Spleen (tissue), 11 donors: Measurements from ENCODE around the gene RIT1. TPM values are rescaled to one million over a fixed set of nuclear protein-coding genes. Genes with fewer than 3 reads are reported as not detected.

Experiments
- DNase-seq: peaks from one replicate; pipeline ENCODE4 v3.0.0-alpha.2; 2020
- H3K27ac ChIP-seq, 8 donors: fragments of 200-600 bp; sonication (generic) in 7 of 8; 1 replicate in 4 of 8; 2 replicates in 4 of 8; pipeline versions ENCODE4 v1.5.0 to v1.8.0; 2016 to 2021; ENCODE audit warnings: inconsistent platforms in 4 of 8, mild to moderate bottlenecking in 4 of 8, moderate library complexity in 1 of 8
- H3K27me3 ChIP-seq, 7 donors: fragments of 200-600 bp; sonication (generic) in 6 of 7; replicated peaks in 1 of 7; 1 replicate in 4 of 7; 2 replicates in 3 of 7; pipeline versions ENCODE4 v1.5.0 to v1.8.0; 2016 to 2021; ENCODE audit warnings: inconsistent platforms in 3 of 7, mild to moderate bottlenecking in 1 of 7
- H3K36me3 ChIP-seq, 6 donors: fragments of 200-600 bp; sonication (generic) in 5 of 6; 1 replicate in 4 of 6; 2 replicates in 2 of 6; pipeline versions ENCODE4 v1.5.0 to v1.8.0; 2016 to 2021; ENCODE audit warnings: inconsistent platforms in 2 of 6
- H3K4me1 ChIP-seq, 6 donors: fragments of 200-600 bp; sonication (generic) in 5 of 6; 1 replicate in 3 of 6; 2 replicates in 3 of 6; pipeline versions ENCODE4 v1.5.0 to v1.8.0; 2016 to 2021; ENCODE audit warnings: inconsistent platforms in 3 of 6
- H3K4me3 ChIP-seq, 8 donors: fragments of 200-600 bp; sonication (generic) in 7 of 8; 1 replicate in 4 of 8; 2 replicates in 4 of 8; pipeline versions ENCODE4 v1.5.0 to v1.8.0; 2016 to 2021; ENCODE audit warnings: inconsistent platforms in 4 of 8, mild to moderate bottlenecking in 4 of 8, moderate library complexity in 2 of 8
- H3K9me3 ChIP-seq, 8 donors: fragments of 200-600 bp; sonication (generic) in 7 of 8; 1 replicate in 4 of 8; 2 replicates in 4 of 8; pipeline versions ENCODE4 v1.5.0 to v1.8.0; 2016 to 2021; ENCODE audit warnings: inconsistent platforms in 4 of 8
- CTCF ChIP-seq, 11 experiments: fragments of 200-600 bp in 7 of 11; fragments of 450-650 bp in 4 of 11; sonication (generic) in 4 of 11; IDR thresholded peaks in 8 of 11; conservative IDR thresholded peaks in 3 of 11; 1 replicate in 7 of 11; 2 replicates in 4 of 11; pipeline versions ENCODE4 v1.4.0 to v1.8.0; 2016 to 2021; ENCODE audit warnings: antibody characterized with exemption in 11 of 11, inconsistent platforms in 4 of 11, mild to moderate bottlenecking in 1 of 11
- POLR2A ChIP-seq, 3 donors: fragments of 450-650 bp; IDR thresholded peaks; one replicate each; pipeline ENCODE4 v1.5.1; 2017; ENCODE audit warnings: antibody characterized with exemption in 3 of 3, mild to moderate bottlenecking in 1 of 3
- POLR2AphosphoS5 ChIP-seq, 3 donors: sonication (generic); formaldehyde crosslinking; IDR thresholded peaks; one replicate each; pipeline ENCODE4 v1.5.1; 2017; ENCODE audit warnings: antibody characterized with exemption in 3 of 3
- WGBS, 5 donors: extraction: QIAGEN DNeasy Blood & Tissue Kit in 3 of 5; methylation state at CpG; one replicate each; pipeline versions ENCODE4 v1.1.5 to v1.1.7; 2013 to 2018; 5-methylcytosine and 5-hydroxymethylcytosine counted together
- intact Hi-C: fragments of 100-400 bp; cut with DNase I; formaldehyde crosslinking; loops from one replicate; pipeline ENCODE4 v1.15.0; 2023; ENCODE audit warnings: low total_unique reads
- polyA plus RNA-seq, 3 donors: library from polyadenylated mRNA; stranded (reverse); fragments of 200-250 nt; gene quantifications; one replicate each; pipeline ENCODE4 v1.2.1, GENCODE V29; 2013
- total RNA-seq, 7 donors: library from RNA; depleted of rRNA in 3 of 7; stranded (reverse); fragments of >200 nt in 3 of 7; fragmentation: NEBNext Ultra II Directional in 4 of 7; extraction: Animal tissue kit (Norgen Biotek cat#: 25700) in 4 of 7; gene quantifications; one replicate each; pipeline versions ENCODE4 v1.1.0 to v1.2.1, GENCODE V29; 2016 to 2021
- donor health status: healthy with polysubstance abuse.
- donor health status: DM: no; HTN: no; CAD: no; lungs with moderate emphysema.
- donor health status: DM: no; HTN: no; CAD: no.
- donor health status: Bipolar disorder and iron deficiency.
- donor health status: healthy.
- donor health status: DM: no; HTN: no; CAD: no.
- donor health status: DM: yes; HTN: yes; CAD: no.

RIT1 gene
- total and polyA plus RNA-seq, 10 donors, result 9.0 to 66.2 (median 51.0) TPM

GRCh38 chr1:155918660-155919059 is 7.5 kb upstream of the RIT1 start:
- TF ChIP-seq POLR2AphosphoS5 (IDR thresholded peaks at IDR 0.05) (no peak), CTCF (IDR thresholded peaks at IDR 0.05 in 8 of 11, conservative IDR thresholded peaks at IDR 0.05 in 3 of 11) (no peak), POLR2A (IDR thresholded peaks at IDR 0.05) (no peak)
- 72 to 88% (median 80%) methylated on average over 3 of the region's 3 CpGs for WGBS, 5 donors
- DNase-seq, result no peak
- peaks cover 6 to 100% (median 98%) of the 10 kb centered on the region in 6 donors for H3K36me3 ChIP-seq
- H3K27me3 ChIP-seq, result no peaks in the 10 kb centered on the region
- H3K4me3 ChIP-seq, result no peak overlapping the region
- H3K9me3 ChIP-seq, result no peaks in the 10 kb centered on the region
- H3K4me1 ChIP-seq, result no peaks in the 10 kb centered on the region
- intact Hi-C loops, result no loop called here
- H3K27ac ChIP-seq, result no peak overlapping the region

- intact Hi-C loops, result no loop called here
- 75 to 92% (median 81%) methylated on average over 6 of the region's 6 CpGs for WGBS, 5 donors
- Histone ChIP-seq H3K9me3 (no peaks in the 10 kb centered on the region), H3K36me3 (peaks cover 6 to 83% (median 74%) of the 10 kb centered on the region in 6 donors), H3K4me3 (no peak overlapping the region), H3K27ac (no peak overlapping the region), H3K4me1 (peaks cover 13 to 25% (median 19%) of the 10 kb centered on the region in 6 donors), H3K27me3 (no peaks in the 10 kb centered on the region)
- TF ChIP-seq POLR2A (IDR thresholded peaks at IDR 0.05) (no peak), POLR2AphosphoS5 (IDR thresholded peaks at IDR 0.05) (no peak), CTCF (IDR thresholded peaks at IDR 0.05 in 8 of 11, conservative IDR thresholded peaks at IDR 0.05 in 3 of 11) (no peak)
- no peak for DNase-seq
Observed at GRCh38 chr1:155913969-155914757, 3.0 kb upstream of the RIT1 start.

- H3K27me3 ChIP-seq, result no peaks in the 10 kb centered on the region
- TF ChIP-seq POLR2AphosphoS5 (IDR thresholded peaks at IDR 0.05) (peak in 1 of 3 donors; percentile 4), POLR2A (IDR thresholded peaks at IDR 0.05) (no peak)
- peaks cover 13 to 44% (median 28%) of the 10 kb centered on the region in 6 donors for H3K4me1 ChIP-seq
- peaks cover 6 to 83% (median 69%) of the 10 kb centered on the region in 6 donors for H3K36me3 ChIP-seq
- intact Hi-C loops, result no loop called here
- WGBS, 5 donors, result 84 to 92% (median 89%) methylated on average over 10 to 11 of the region's 11 CpGs
- no peak for DNase-seq
- no peaks in the 10 kb centered on the region for H3K9me3 ChIP-seq
- peak overlapping the region in 1 of 8 donors; percentile 84 for H3K4me3 ChIP-seq
- H3K27ac ChIP-seq, result peak overlapping the region; percentile 76 to 94 (median 92)
Observed at GRCh38 chr1:155912056-155912536, 947 bp upstream of the RIT1 start.

- TF ChIP-seq CTCF (IDR thresholded peaks at IDR 0.05 in 8 of 11, conservative IDR thresholded peaks at IDR 0.05 in 3 of 11) (no peak), POLR2AphosphoS5 (IDR thresholded peaks at IDR 0.05) (no peak), POLR2A (IDR thresholded peaks at IDR 0.05) (no peak)
- intact Hi-C loops, result no loop called here
- DNase-seq, result no peak
- Histone ChIP-seq H3K4me3 (peak overlapping the region; percentile 58 to 84 (median 69)), H3K27ac (peak overlapping the region; percentile 76 to 94 (median 92)), H3K9me3 (no peaks in the 10 kb centered on the region), H3K27me3 (no peaks in the 10 kb centered on the region), H3K36me3 (peaks cover 0 to 83% (median 69%) of the 10 kb centered on the region in 6 donors), H3K4me1 (peaks cover 13 to 47% (median 29%) of the 10 kb centered on the region in 6 donors)
- WGBS, 5 donors, result 2 to 6% (median 4%) methylated on average over 11 of the region's 11 CpGs
Observed at GRCh38 chr1:155910621-155911121, 478 bp downstream of the RIT1 start.
